ENCODE data around the gene SLC25A45. TPM values are rescaled to one million over a fixed set of nuclear protein-coding genes. Genes with fewer than 3 reads are reported as not detected.

SLC25A45 gene
- total RNA-seq, 4 donors from 2014 or later, result 3.9 to 6.2 (median 4.7) TPM

GRCh38 chr11:65396769-65397745 lies 14.6 kb upstream of the SLC25A45 start:
- no peak overlapping the region for H3K4me3 ChIP-seq
- H3K36me3 ChIP-seq, result peaks cover 98% of the 10 kb centered on the region
- 91% methylated on average over 18 of the region's 38 CpGs for WGBS

GRCh38 chr11:65395961-65396530 lies 13.6 kb upstream of the SLC25A45 start:
- TF ChIP-seq EP300 (IDR thresholded peaks at IDR 0.05) (no peak), POLR2A (IDR thresholded peaks at IDR 0.05) (no peak), CTCF (IDR thresholded peaks at IDR 0.05) (no peak), POLR2AphosphoS5 (IDR thresholded peaks at IDR 0.05) (no peak)
- H3K27ac ChIP-seq, result no peak overlapping the region
- H3K36me3 ChIP-seq, result peaks cover 91% of the 10 kb centered on the region
- WGBS, result 87% methylated on average over 4 of the region's 15 CpGs
- no peak overlapping the region for H3K4me3 ChIP-seq
- H3K27me3 ChIP-seq, result no peaks in the 10 kb centered on the region
- peaks cover 19% of the 10 kb centered on the region for H3K4me1 ChIP-seq
- no peak for DNase-seq (ENCODE audit: low spot score in 2 of 2)
- no peaks in the 10 kb centered on the region for H3K9me3 ChIP-seq

More at GRCh38 chr11:65396769-65397745, 14.6 kb upstream of the SLC25A45 start:
- Histone ChIP-seq H3K4me1 (peaks cover 9% of the 10 kb centered on the region), H3K9me3 (no peaks in the 10 kb centered on the region), H3K27ac (no peak overlapping the region), H3K27me3 (no peaks in the 10 kb centered on the region)
- DNase-seq (ENCODE audit: low spot score in 2 of 2), result no peak
- no peak for TF ChIP-seq EP300 (IDR thresholded peaks at IDR 0.05)
- no peak for TF ChIP-seq POLR2A (IDR thresholded peaks at IDR 0.05)
- TF ChIP-seq CTCF (IDR thresholded peaks at IDR 0.05), result no peak
- TF ChIP-seq POLR2AphosphoS5 (IDR thresholded peaks at IDR 0.05), result no peak

DNA sequence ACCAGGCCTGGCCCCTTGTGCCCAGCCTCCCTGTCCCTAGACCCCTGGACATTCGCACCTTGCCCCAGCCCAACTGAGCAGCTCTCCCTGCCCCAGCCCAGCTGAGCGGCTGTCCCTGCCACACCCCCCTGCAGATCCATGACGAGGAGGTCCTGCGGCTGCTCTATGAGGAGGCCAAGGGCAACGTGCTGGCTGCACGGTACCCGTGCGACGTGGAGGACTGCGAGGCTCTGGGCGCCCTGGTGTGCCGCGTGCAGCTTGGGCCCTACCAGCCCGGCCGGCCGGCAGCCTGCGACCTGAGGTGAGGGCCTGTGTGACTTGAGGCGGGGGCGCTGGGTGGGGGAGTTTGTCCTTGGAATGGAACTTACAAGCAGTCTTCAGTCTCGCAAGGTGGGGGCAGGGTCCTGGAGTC lies 11.7 kb upstream of the SLC25A45 start:
- TF ChIP-seq CTCF (IDR thresholded peaks at IDR 0.05), result no peak
- TF ChIP-seq POLR2AphosphoS5 (IDR thresholded peaks at IDR 0.05), result no peak
- TF ChIP-seq EP300 (IDR thresholded peaks at IDR 0.05), result no peak
- TF ChIP-seq POLR2A (IDR thresholded peaks at IDR 0.05), result no peak
- WGBS, result 93% methylated on average over 2 of the region's 20 CpGs
- no peak for DNase-seq (ENCODE audit: low spot score in 2 of 2)
- H3K4me1 ChIP-seq, result peaks cover 38% of the 10 kb centered on the region
- no peaks in the 10 kb centered on the region for H3K9me3 ChIP-seq
- no peak overlapping the region for H3K27ac ChIP-seq
- H3K36me3 ChIP-seq, result peaks cover 72% of the 10 kb centered on the region
- H3K27me3 ChIP-seq, result no peaks in the 10 kb centered on the region
- no peak overlapping the region for H3K4me3 ChIP-seq

- Histone ChIP-seq H3K27me3 (no peaks in the 10 kb centered on the region), H3K4me1 (peaks cover 43% of the 10 kb centered on the region), H3K27ac (no peak overlapping the region), H3K9me3 (no peaks in the 10 kb centered on the region), H3K4me3 (no peak overlapping the region), H3K36me3 (peaks cover 66% of the 10 kb centered on the region)
- WGBS, result 91% methylated on average over 4 of the region's 17 CpGs
- DNase-seq (ENCODE audit: low spot score in 2 of 2), result no peak
- TF ChIP-seq EP300 (IDR thresholded peaks at IDR 0.05) (no peak), POLR2AphosphoS5 (IDR thresholded peaks at IDR 0.05) (no peak), POLR2A (IDR thresholded peaks at IDR 0.05) (no peak), CTCF (IDR thresholded peaks at IDR 0.05) (no peak)
These were observed 11.2 kb upstream of the SLC25A45 start for GRCh38 chr11:65393513-65394079.

DNA sequence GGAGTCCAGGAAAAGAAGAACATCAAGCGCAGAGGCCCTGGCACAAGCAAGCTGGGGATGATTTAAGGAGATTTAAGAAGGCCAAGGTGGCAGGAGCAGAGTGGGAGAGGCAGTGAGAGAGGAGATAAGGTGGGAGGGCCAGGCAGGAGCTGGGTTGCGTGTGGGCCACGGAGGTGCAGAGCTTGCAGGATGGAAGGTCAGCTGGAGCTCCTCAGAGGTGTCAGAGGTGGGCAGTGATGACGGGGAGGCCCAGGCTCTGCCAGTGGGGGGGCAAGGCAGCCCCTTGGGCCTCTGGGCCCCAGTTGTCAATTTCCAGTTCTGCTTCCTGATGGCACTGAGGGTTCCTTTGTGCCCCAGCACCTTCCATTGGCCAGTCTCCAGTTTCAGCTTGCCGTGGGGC lies 10.5 kb upstream of the SLC25A45 start:
- 79% methylated on average over 5 of the region's 5 CpGs for WGBS
- H3K4me1 ChIP-seq, result peaks cover 50% of the 10 kb centered on the region
- H3K36me3 ChIP-seq, result peaks cover 59% of the 10 kb centered on the region
- no peak for DNase-seq (ENCODE audit: low spot score in 2 of 2)
- H3K9me3 ChIP-seq, result no peaks in the 10 kb centered on the region
- no peak overlapping the region for H3K27ac ChIP-seq
- TF ChIP-seq CTCF (IDR thresholded peaks at IDR 0.05) (no peak), POLR2A (IDR thresholded peaks at IDR 0.05) (no peak), POLR2AphosphoS5 (IDR thresholded peaks at IDR 0.05) (no peak), EP300 (IDR thresholded peaks at IDR 0.05) (no peak)
- no peak overlapping the region for H3K4me3 ChIP-seq
- H3K27me3 ChIP-seq, result no peaks in the 10 kb centered on the region

Measured in suprapubic skin (tissue), 4 donors.